GM19025 (cell line): ENCODE measurements around the gene NHLRC4.

Experiments
- ATAC-seq: cut with Tn5 transposase; IDR thresholded peaks from one replicate; pipeline ENCODE4 v1.9.1; 2021; ENCODE audit warnings: mild to moderate bottlenecking, low read depth, moderate library complexity; ENCODE audit not compliant: unreplicated experiment

NHLRC4 gene

DNA sequence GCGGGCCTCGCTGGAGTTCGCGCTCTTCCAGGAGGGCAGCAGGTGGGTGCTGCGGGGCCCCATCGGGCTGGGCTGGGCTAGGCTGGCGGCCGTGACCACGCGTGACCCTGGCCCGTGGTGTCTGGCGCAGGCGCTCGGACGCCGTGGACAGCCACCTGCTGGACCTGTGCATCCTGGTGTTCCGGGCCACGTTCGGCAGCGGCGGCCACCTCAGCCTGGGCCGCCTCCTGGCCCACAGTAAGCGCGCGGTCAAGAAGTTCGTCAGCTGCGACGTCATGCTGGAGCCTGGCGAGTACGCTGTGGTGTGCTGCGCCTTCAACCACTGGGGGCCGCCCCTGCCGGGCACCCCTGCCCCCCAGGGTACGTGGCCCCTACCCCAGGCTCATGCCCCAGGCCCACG is 14.6 kb upstream of the NHLRC4 start:
- no peak for ATAC-seq

DNA sequence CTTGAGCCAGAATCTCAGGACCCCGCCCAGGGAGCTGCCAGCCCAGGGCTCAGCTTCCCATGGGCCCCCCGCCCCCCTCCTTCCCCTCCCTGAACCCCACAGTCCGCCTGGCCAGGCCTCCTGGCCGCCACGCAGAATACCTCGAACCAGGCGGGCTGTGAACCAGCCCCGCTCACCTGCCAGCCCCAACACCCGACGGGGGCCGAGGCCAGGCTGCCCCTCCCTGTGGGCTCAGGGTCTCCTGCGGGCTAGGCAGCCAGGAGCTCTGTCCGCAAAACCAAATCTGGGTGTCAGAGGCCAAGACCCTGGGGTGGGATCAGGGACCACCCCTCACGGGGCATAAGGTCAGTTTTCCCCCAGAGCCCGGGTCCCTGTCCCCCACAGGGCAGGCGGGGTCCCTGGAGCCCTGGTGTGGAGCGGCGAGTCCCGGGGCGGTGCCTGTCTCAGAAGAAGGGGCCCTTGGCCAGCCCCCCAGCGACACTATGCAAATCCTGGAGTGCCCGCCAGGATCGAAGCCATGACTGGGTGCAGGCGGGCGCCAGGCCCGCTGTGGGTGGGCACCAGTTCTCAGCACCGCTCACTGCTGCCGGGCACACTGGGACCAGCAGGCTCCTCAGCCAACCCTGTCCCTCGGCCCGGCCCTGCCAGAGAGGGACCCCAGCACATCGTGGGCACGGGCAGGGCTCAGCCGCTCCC is 13.1 kb upstream of the NHLRC4 start:
- ATAC-seq = no peak

DNA sequence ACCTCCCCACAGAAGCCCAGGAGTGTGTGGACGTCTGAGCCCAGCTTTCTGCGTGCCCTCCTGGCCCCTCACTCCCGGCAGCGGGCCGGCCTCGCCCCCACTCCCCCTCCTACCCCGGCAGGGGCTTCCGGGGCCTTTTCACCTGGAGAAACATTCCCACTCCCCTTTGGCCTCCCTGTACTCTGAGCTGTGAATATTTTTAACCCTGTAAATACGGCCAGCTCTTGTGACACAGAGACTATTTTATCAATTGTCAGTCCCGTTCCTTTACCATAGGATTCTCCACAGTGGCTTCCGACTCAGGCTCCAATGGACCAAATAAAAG is 12.5 kb upstream of the NHLRC4 start:
- ATAC-seq = no peak

DNA sequence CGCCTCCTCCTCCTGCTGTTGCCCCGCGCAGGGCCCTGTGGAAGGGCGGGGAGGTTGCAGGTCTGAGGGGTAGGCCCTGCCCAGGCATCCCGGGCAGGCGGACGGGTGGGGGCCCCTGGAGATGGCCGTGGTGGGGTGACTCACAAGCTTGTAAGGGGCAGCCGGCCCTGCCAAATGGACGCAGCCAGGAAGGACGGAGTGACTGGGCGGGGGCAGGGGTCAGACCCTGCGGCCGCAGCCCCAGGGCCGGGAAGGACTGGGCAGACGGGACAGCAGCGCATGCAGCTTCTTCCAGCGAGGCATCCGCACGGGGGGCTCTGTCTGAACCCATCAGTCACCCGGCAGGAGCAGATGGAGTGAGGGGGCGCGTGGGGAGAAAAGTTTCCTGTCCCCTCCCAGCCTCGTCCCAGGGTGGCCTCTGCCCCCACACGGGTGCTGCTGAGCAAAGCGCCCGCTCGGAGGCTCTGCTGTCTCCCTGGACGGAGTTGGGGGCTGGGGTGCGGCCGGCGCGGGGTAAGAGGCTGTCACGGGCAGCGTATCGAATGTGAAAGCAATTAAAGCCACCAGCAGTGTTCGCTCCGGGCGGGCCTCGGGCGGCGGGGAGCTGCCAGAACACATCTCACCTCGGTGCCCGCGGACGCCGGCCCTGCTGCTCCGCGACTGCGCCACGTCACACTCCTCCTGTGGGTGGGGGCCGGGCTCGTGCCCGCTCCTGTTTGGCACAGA is 12.0 kb upstream of the NHLRC4 start:
- no peak for ATAC-seq

DNA sequence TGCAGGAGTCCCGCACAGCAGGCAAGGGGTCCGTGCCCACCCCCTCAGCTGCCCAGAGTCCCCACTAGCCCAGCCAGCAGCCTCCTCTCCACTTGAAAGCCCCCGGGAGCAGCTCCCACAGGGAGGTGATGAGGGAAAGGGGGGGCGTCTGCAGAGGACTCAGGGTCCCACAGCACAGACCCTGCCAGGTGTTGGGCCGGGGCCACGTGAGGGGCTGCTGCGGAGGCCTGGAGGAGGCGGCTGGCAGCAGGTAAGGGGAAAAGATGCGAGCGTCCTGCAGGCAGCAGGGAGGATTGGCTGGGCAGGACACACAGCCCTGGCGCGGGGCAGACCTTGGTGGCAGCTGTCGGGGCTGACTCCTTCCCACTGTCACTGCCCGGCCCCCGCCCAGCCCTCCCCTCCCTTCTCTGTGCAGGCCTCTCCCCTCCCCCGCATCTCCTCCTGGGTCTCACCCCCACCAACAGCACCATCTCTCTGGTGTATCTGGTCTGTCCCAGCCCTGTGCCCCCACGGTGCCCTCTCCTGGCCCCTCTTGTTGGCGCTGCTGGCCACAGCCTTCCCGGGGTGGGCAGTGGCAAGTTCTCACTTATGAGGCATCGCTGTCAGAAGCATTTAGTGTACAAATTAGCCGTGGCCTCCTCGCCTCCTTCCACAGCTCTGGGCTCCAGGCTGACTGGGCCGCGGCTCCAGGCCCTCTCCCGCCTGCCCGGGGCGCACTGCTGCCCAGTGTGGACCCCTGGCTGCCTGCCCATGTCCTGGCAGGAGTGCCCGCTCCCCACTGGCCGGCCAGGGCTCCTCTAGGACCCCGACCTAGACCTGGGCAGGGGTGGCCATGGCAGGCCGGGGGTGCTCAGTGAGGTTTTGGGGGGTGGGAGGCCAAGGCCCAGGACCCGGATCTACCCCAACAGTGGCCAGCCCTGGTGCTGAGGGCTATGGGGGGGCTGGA is 11.0 kb upstream of the NHLRC4 start:
- ATAC-seq = no peak

DNA sequence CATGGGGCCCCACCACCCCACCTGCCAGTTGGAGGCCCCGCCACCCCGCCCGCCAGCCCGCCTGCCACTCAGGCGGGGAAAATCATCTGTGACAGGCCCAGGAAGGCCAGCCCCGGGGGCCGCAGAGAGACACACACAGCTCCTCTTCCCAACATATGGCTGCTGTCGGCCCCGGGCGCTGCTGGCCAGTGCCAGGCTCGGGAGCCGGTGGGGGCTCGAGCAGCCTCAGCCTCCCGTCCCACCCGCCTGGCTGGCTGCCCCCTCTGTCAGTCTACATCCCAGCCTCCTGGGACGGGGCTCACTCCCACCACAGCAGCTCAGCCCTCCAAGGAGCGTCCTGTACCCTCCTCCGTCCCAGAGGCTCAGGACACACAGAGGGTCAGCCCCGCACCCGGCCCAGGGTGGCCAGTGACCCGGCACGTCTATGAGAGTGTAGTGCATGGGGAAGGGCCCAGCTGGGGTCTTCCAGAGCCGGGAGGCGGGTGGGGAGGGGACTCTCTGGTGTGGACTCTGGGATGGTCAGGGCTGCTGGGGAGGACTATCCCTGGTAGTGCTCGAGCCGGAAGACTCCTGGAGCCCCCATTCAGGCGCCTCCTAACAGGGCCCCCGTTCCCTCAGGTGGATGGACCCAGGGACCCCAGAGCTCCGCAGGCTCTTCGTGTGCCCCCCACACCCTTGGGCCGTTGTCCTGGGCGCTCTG is 10.2 kb upstream of the NHLRC4 start:
- ATAC-seq = no peak

DNA sequence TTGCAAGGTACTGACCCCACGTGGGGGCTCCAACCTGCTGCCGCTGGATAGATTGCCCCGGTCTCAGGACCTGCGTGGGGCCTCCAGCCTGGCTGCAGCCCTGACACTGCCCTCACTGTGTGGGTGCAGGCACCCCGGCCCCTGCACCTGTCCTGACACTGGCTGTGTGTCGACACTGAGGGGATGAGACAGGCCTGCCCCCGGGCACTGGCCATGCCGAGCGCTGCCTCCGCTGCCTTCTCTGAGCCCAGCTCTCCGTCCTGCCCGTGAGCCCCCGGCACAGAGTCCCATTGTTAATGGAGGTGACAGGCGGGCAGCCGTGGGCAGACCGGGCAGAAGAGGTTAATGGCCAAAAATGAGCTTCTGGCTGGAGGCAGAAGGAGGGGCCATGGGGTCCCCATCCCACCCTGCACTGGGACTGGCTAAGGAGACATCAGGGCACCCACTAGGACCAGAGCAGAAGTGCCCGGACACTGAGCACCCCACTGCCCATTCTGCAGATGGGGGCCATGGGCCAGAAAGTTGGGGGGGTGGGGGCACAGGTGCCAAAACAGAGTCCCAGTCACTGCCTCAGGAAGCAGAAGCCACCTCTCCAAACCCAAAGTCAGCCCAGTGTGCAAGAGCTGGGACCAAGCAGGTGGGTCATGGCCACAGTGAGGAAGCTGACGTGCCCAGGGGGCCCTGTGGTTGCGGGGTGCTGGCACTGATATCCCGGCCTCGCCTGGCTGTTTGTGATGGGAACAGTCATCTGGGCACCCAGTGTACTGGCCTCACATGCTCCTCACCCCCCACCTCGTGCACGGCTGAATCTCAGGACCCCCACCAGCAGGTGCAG is 9.1 kb upstream of the NHLRC4 start:
- ATAC-seq = no peak

DNA sequence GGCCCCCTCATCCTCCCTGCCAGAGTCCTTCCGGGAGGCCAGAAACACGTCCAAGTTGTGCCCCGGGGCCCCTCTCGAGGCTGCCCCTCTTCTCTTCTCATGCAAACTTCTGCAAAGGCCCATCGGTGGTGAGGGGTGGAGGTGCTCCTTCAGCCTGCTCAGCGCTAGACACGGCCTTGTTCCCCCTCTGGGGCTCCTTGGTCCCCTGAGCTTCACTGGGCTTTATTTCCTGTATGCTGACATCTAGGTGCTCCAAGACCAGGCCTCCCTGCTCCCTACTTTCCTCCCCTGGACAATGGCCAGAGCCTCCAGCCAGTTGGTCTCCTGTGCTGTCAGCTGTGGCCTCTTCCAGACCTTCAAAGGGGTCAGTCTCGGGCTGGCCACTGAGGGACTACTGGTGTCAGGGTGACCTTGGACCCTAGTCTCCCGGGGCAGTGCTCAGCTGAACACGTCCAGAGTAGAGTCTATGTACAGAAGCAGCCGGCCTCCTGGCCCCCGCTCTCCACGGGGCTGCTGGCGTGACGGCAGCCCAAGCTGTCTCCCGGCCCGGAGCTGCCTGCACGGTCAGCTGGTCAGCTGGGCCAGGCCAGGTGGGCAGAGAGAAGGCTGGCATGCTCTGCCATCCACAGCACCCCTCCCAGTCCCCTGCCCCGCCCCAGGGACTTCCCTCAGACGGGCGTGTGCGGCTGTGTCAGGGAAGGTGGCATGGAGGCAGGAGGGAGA is 8.3 kb upstream of the NHLRC4 start:
- ATAC-seq = no peak

DNA sequence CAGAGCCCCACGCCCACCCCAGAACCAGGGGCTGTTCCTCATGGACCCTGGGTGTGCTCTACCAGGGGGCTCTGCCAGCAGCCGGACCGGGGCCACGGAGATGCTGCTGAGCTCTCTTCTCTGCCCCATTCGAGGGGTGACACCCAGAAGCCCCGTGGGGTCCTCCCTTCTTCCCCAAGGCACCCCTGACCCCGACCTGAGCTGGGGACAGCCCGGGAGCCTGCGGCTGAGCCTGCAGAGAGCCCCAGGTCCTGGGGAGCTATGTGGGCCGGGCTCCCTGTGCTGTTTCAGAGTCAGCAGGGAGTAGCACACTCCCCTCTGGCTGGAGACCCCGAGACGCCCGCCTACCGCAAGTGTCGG is 7.8 kb upstream of the NHLRC4 start:
- no peak for ATAC-seq

DNA sequence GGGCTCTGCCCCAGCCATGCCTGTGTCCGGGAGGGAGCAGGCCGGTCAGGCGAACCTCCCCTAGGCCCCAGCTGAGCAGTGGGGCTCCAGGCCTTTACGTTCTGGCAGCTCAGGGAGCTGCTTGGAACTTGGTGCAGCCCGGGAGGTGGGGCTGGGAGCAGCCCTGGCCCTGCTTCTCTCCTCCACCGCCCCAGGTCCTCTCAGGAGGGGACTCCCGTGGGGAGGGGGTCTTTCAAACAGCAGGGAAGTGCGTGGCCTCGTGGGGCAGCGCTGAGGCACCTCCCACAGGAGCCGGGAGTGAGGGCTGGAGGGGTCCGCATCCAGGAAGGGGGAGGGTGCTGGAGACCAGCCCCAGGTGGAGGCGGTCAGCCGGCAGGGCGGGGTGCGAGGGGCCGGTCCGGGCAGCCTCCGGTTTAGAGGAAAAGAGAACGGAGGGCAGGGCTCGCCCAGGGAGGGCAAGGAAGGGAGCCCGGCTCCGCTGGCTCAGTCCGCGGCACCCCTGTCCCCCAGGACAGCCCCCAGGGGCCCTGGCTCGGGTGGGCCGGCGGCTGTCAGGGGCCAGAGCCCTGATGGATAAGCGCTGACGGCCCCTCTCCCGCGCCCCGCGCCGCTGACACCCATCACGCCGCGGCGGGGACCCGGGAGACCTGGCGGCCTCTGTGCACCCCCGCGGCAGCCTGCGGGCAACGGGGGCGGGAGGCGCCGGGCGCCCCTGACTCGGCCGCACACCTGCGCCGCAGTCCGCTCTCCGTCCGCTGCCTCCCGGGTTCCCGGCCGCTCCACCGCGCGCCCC is 7.2 kb upstream of the NHLRC4 start:
- no peak for ATAC-seq

DNA sequence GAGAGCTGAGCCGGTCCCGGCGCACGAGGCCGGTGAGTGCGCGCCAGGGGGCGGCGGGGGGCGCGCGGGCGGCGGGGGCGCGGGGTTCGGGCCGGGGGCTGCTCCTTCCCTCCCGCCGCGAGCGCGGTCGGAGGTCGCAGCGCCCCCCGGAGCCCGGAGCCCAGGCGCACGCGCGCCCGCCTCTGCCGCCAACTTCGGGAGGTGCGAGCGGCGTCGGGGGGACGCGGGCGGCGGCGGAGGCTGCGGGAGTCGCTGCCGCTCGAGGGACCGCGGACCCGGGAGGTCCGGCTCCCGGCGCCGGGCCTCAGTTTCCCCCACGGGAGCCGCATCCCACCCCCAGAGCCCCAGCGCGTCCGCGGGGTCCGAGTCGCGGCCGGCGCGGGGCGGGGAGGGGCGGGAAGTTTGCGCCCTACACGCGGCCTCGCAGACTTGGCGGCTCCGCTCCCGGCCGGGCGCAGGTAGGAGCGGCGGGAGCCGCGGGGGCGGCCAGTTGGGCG is 6.6 kb upstream of the NHLRC4 start, which contains the start of gene PRR35:
PRR35 (plus strand) TSS at position 191 of the 497 bp plus-strand sequence. CDS start 2,901 bp downstream, outside the sequence.
- ATAC-seq = no peak

DNA sequence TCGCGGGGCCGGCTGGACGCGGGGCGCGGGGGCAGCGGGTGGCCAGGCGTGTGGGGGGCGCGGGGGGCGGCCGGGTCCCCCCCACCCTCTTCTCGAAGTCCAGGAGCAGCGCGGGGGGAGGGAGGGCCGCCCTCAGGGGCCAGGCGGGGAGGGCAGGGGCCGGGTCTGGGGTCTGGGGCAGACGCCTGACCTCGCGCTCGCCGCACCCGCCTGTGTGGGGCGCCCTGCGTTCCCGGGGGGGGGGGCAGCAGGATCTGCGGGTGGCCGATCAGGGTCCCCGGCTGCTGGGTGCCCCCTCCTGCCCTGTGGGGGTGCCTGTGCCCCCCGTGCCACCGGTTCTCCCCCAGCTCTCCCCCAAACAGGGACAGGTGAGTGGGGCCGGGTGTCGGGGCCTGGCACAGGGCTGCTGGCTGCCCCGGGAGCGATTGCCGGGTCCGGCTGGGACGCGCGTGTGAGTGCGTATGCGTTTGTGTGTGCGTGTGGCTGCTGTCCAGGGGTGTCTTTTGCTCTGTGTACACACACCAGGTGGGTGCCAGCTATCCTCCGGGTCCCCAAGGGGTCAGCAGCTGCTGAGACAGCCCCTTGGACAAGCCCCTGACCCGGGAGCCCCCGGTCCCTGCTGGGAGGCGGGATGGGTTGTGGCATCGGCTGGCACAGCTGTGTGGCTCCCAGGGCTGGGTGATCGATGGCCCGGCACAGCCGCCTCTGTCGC is 5.9 kb upstream of the NHLRC4 start:
- ATAC-seq = no peak

DNA sequence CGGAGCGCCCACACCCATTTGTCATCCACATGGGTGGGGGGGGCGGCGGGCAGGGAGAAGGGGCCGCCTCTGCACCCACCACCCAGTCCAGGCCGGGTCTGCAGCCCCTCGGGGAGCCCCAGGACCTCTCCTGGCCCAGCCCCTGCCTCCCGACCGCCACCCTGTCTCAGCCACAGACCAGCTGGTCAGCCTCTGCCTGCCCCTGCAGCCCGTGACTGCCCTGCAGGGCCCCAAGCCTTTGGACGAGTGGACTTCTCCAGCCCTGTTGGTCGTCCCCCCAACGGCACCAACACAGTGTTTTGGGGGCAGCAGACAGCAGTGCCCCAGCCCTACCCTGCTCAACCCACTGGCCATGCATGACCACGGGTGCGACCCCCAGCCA is 5.4 kb upstream of the NHLRC4 start:
- no peak for ATAC-seq

DNA sequence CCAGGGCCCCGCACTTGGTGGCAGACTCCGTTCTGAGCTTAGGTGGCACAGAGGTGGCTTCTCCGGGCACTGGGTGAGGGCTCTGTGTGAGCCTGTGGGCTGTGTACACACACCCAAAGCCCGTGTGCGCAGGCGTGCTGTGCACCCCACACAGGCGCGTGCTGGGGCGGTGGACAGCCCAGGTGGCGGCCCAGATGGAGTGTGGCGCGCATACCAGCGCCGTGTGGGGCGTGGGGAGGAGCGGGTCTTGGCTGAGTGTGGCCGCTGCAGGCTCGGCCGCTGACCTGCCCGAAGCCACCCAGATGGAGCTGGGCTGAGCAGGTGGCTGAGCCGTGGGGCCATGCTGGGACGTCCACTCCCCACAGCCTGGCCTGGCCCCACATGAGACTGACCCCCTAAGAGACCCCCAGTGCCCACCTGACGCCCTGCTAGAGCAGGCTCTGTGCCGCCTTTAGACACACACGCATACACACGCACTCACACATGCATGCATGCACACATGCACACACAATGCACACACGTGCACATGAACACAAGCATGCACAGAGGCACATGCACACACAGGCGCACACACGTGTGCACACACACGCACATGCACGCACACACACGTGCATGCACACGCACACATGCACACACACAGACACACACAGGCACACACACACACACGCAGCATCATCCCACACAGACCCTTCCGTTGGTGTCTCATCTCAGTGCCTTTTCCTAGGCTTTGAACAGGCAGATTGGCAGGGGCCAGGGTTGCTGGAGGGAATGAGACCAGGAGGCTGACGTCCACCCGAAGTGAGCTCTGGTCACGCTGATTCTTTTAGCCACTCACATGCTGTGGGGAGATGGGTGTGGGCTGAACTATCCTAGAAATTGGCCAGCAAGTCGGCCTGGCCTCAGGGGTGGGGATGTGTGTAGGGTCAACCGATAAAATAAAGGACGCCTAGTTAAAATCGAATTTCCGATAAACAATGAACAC is 4.6 kb upstream of the NHLRC4 start:
- no peak for ATAC-seq

DNA sequence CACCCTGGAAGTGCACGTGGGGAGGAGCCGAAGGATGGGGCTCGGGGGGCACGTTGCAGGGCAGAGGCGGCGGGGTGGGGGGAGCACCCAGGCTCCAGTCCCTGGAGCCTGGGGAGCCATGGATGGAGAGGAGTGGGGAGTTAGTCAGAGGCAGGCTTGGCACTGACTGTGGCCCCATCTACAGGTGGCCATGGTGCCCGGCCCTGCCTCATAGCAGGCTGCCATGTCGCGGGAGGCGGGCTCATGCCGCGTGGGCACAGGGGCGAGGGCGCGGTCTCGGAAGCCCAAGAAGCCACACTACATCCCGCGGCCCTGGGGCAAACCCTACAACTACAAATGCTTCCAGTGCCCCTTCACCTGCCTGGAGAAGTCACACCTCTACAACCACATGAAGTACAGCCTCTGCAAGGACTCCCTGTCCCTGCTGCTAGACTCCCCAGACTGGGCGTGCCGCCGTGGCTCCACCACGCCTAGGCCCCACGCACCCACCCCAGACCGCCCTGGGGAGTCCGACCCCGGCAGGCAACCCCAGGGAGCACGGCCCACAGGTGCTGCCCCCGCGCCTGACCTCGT is 3.6 kb upstream of the NHLRC4 start:
- ATAC-seq = no peak
